DOHH2 (cell line): ENCODE measurements around the gene ZNF518B.

ENCODE experiments used
- H3F3A ChIP-seq: fragments of 200-600 bp; sonication (generic), shearing (Covaris generic); 2 replicates; pipeline ENCODE4 v1.6.0; 2016; ENCODE audit warnings: antibody characterized with exemption, mild to moderate bottlenecking; ENCODE audit not compliant: control insufficient read depth, insufficient read depth
- H3K27ac ChIP-seq: fragments of 200-600 bp; sonication (generic); 2 replicates; pipeline ENCODE4 v1.5.1; 2014; ENCODE audit warnings: low read depth, mild to moderate bottlenecking, low read length, moderate library complexity
- H3K27me3 ChIP-seq: fragments of 200-600 bp; sonication (generic); 2 replicates; pipeline ENCODE4 v1.6.1; 2014; ENCODE audit warnings: mild to moderate bottlenecking, low read length, mixed read lengths; ENCODE audit not compliant: control insufficient read depth
- H3K36me3 ChIP-seq: fragments of 200-600 bp; sonication (generic); 2 replicates; pipeline ENCODE4 v1.6.1; 2014; ENCODE audit warnings: mild to moderate bottlenecking, low read length, moderate library complexity, mixed read lengths; ENCODE audit not compliant: control insufficient read depth
- H3K4me1 ChIP-seq: fragments of 200-600 bp; sonication (generic); 2 replicates; pipeline ENCODE4 v1.6.1; 2014; ENCODE audit warnings: mild to moderate bottlenecking, low read length, mixed read lengths; ENCODE audit not compliant: control insufficient read depth
- H3K4me2 ChIP-seq: fragments of 200-600 bp; sonication (generic); 2 replicates; pipeline ENCODE4 v1.6.0; 2014; ENCODE audit warnings: mild to moderate bottlenecking, low read length, moderate library complexity
- H3K4me3 ChIP-seq: fragments of 200-600 bp; sonication (generic); 2 replicates; pipeline ENCODE4 v1.5.1; 2014; ENCODE audit warnings: mild to moderate bottlenecking, low read length, mixed read lengths
- H3K79me2 ChIP-seq: fragments of 200-600 bp; sonication (generic); 2 replicates; pipeline ENCODE4 v1.6.1; 2014; ENCODE audit warnings: mild to moderate bottlenecking, low read length, mixed read lengths; ENCODE audit not compliant: control insufficient read depth
- H3K9me2 ChIP-seq: fragments of 200-600 bp; sonication (generic); replicated peaks from 2 replicates; pipeline ENCODE4 v1.6.1; 2014; ENCODE audit warnings: mild to moderate bottlenecking, low read length, mixed read lengths; ENCODE audit not compliant: control insufficient read depth
- H3K9me3 ChIP-seq: fragments of 200-600 bp; sonication (generic); 2 replicates; pipeline ENCODE4 v1.6.1; 2014; ENCODE audit warnings: antibody characterized with exemption, low read length, mixed read lengths; ENCODE audit not compliant: control insufficient read depth, insufficient read depth
- H4K20me1 ChIP-seq: fragments of 200-600 bp; sonication (generic); 2 replicates; pipeline ENCODE4 v1.6.0; 2014; ENCODE audit warnings: low read depth, mild to moderate bottlenecking, antibody characterized with exemption, low read length, moderate library complexity; ENCODE audit not compliant: control insufficient read depth, insufficient read depth
- EZH2phosphoT487 ChIP-seq: fragments of 200-600 bp; sonication (generic); IDR thresholded peaks from 2 replicates; pipeline ENCODE4 v1.6.1; 2017; ENCODE audit warnings: borderline replicate concordance, mild to moderate bottlenecking, antibody characterized with exemption, low read length, moderate library complexity, mixed read lengths
- TF ChIP-seq, protein P1 (sequence below): fragments of 200-600 bp; sonication (generic); IDR thresholded peaks from one replicate; pipeline ENCODE4 v1.5.1; 2014; ENCODE audit warnings: antibody characterized with exemption, mild to moderate bottlenecking, low read depth, low read length; ENCODE audit not compliant: poor library complexity, severe bottlenecking

ZNF518B gene

DNA sequence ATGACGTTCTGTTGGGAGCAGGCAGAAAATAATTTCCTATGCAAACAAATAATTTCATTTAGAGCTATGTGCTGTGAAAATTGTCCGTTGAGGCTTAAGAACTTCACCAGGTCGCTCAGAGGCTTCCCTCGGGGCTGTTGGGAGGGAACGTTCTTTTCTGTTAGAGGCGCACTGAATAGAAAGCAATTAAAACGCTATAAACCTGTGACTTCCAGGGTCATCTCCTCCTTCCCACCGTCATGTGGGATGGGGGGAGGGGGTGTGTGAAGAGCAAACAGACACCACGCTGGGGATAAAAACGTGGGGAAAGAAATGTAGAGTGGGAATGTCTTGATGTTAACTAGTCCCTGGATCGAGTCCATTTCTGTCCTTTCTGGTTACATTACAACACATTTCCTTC is 35.2 kb upstream of the ZNF518B start:
- H3K27ac ChIP-seq = no peak overlapping the region
- H3K27me3 ChIP-seq = no peaks in the 10 kb centered on the region
- no peak overlapping the region for H3K4me3 ChIP-seq
- H3K4me2 ChIP-seq = no peak overlapping the region
- H3K9me2 ChIP-seq = no peaks in the 10 kb centered on the region
- H3K79me2 ChIP-seq = no peaks in the 10 kb centered on the region
- H3K9me3 ChIP-seq = no peaks in the 10 kb centered on the region
- H3K4me1 ChIP-seq = no peaks in the 10 kb centered on the region
- TF ChIP-seq EZH2phosphoT487 = no peak
- TF ChIP-seq, protein P1, sequence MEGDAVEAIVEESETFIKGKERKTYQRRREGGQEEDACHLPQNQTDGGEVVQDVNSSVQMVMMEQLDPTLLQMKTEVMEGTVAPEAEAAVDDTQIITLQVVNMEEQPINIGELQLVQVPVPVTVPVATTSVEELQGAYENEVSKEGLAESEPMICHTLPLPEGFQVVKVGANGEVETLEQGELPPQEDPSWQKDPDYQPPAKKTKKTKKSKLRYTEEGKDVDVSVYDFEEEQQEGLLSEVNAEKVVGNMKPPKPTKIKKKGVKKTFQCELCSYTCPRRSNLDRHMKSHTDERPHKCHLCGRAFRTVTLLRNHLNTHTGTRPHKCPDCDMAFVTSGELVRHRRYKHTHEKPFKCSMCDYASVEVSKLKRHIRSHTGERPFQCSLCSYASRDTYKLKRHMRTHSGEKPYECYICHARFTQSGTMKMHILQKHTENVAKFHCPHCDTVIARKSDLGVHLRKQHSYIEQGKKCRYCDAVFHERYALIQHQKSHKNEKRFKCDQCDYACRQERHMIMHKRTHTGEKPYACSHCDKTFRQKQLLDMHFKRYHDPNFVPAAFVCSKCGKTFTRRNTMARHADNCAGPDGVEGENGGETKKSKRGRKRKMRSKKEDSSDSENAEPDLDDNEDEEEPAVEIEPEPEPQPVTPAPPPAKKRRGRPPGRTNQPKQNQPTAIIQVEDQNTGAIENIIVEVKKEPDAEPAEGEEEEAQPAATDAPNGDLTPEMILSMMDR = no peak
- no peaks in the 10 kb centered on the region for H3F3A ChIP-seq
- no peaks in the 10 kb centered on the region for H4K20me1 ChIP-seq
- H3K36me3 ChIP-seq = no peaks in the 10 kb centered on the region

DNA sequence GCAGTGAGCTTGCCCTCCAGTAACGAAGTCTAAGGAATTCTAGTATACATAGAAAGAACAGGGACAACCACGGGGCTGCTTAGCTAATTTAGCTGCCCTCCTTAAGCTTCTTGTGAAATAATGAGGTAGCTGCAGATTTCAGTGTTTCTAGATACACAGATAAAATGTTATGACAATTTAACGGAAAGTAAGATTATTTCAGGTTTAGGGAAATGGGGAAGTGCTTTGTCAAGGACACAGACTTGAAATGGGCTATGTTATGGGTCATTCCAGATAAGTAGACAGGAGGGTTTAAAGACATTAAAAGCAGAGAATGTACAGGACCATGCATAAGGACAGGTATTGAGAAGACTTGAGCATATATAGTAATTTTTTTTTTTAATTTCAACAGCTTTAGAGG is 34.2 kb upstream of the ZNF518B start:
- no peak for TF ChIP-seq EZH2phosphoT487
- TF ChIP-seq, protein P1 = no peak
- Histone ChIP-seq H3K27me3 (no peaks in the 10 kb centered on the region), H3F3A (no peaks in the 10 kb centered on the region), H3K4me2 (no peak overlapping the region), H3K9me2 (no peaks in the 10 kb centered on the region), H3K4me1 (no peaks in the 10 kb centered on the region), H3K9me3 (no peaks in the 10 kb centered on the region), H3K36me3 (no peaks in the 10 kb centered on the region), H3K27ac (no peak overlapping the region), H3K4me3 (no peak overlapping the region), H3K79me2 (no peaks in the 10 kb centered on the region), H4K20me1 (no peaks in the 10 kb centered on the region)

DNA sequence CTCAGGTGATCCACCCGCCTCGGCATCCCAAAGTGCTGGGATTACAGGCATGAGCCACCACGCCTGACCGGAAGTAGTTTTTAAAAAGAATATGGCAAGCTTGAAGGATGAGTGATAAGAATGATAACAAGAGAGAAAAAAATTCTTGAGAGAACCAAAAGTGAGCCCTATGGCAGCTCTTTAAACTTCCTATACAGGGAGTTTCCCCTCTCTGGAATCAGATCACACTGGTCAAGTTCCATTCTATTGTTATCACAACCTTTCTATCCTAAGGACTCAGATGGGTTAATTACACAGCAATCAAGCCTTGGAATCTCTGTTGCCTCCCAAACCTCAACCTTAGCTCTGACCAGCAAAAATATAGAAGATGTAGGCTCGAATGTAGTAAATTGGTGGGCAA is 33.8 kb upstream of the ZNF518B start:
- Histone ChIP-seq H3K9me3 (no peaks in the 10 kb centered on the region), H3F3A (no peaks in the 10 kb centered on the region), H3K4me1 (no peaks in the 10 kb centered on the region), H3K79me2 (no peaks in the 10 kb centered on the region), H3K9me2 (no peaks in the 10 kb centered on the region), H3K36me3 (no peaks in the 10 kb centered on the region), H3K27ac (no peak overlapping the region), H3K4me3 (no peak overlapping the region), H3K27me3 (no peaks in the 10 kb centered on the region), H3K4me2 (no peak overlapping the region), H4K20me1 (no peaks in the 10 kb centered on the region)
- TF ChIP-seq, protein P1 = no peak
- no peak for TF ChIP-seq EZH2phosphoT487

DNA sequence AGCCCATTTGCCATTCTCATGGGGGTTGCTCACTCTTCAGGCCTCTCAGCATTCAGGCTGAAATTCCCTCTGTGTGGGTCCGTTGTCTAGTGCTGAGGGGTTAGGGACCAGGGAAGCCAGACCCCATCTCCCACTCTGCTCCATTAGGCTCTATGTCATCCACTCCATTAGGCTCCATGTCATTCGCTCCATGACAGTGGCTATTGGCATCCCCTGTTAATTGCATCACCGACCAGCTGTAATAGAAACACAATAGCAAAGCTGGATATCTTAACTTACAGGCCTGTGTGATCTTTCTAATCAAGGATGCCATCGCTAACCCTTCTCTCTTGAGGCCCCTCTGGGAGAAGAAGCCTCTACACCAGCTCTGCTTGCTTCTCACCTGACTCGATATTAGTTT is 25.7 kb upstream of the ZNF518B start:
- Histone ChIP-seq H3K36me3 (no peaks in the 10 kb centered on the region), H3F3A (no peaks in the 10 kb centered on the region), H3K9me3 (no peaks in the 10 kb centered on the region), H4K20me1 (no peaks in the 10 kb centered on the region), H3K9me2 (no peaks in the 10 kb centered on the region), H3K4me1 (no peaks in the 10 kb centered on the region), H3K79me2 (no peaks in the 10 kb centered on the region), H3K4me2 (no peak overlapping the region), H3K27me3 (no peaks in the 10 kb centered on the region), H3K4me3 (no peak overlapping the region), H3K27ac (no peak overlapping the region)
- TF ChIP-seq, protein P1 = no peak
